Measurements from ENCODE around the gene GARNL3.

The GARNL3 gene

GRCh38 chr9:127279717-127280285 is 15.2 kb downstream of the GARNL3 start:
- no peak for DNase-seq

GRCh38 chr9:127280880-127281660 is 16.5 kb downstream of the GARNL3 start:
- DNase-seq = no peak

GRCh38 chr9:127281891-127282290 is 17.3 kb downstream of the GARNL3 start:
- no peak for DNase-seq

- no peak for DNase-seq
These were observed 18.0 kb downstream of the GARNL3 start for GRCh38 chr9:127282611-127283010.

GRCh38 chr9:127283135-127283534 is 18.6 kb downstream of the GARNL3 start:
- DNase-seq = no peak

- no peak for DNase-seq
These were observed 19.4 kb downstream of the GARNL3 start for GRCh38 chr9:127283917-127284497.

- DNase-seq = no peak
These were observed 21.4 kb downstream of the GARNL3 start for GRCh38 chr9:127285965-127286364.

GRCh38 chr9:127290561-127291065 is 26.0 kb downstream of the GARNL3 start:
- peak in 1 of 2 experiments; percentile 59 for DNase-seq

GRCh38 chr9:127291246-127291778 is 26.7 kb downstream of the GARNL3 start:
- no peak for DNase-seq

GRCh38 chr9:127292415-127292814 is 27.8 kb downstream of the GARNL3 start:
- no peak for DNase-seq

GRCh38 chr9:127293328-127293727 is 28.8 kb downstream of the GARNL3 start:
- DNase-seq = no peak

- no peak for DNase-seq
These were observed 29.2 kb downstream of the GARNL3 start for GRCh38 chr9:127293767-127294166.

- DNase-seq = no peak
These were observed 30.4 kb downstream of the GARNL3 start for GRCh38 chr9:127295005-127295404.

- DNase-seq = no peak
These were observed 36.4 kb downstream of the GARNL3 start for GRCh38 chr9:127300886-127301447.

- DNase-seq = no peak
These were observed 39.3 kb downstream of the GARNL3 start for GRCh38 chr9:127303830-127304229.

GRCh38 chr9:127305206-127305837 is 40.7 kb downstream of the GARNL3 start:
- DNase-seq = no peak

- DNase-seq = no peak
These were observed 41.3 kb downstream of the GARNL3 start for GRCh38 chr9:127305838-127306226.

GRCh38 chr9:127307802-127308201 is 43.2 kb downstream of the GARNL3 start:
- no peak for DNase-seq

- no peak for DNase-seq
These were observed 44.3 kb downstream of the GARNL3 start for GRCh38 chr9:127308652-127309434.

GRCh38 chr9:127309715-127310114 is 45.1 kb downstream of the GARNL3 start:
- no peak for DNase-seq

GRCh38 chr9:127311239-127311741 is 46.7 kb downstream of the GARNL3 start:
- DNase-seq = peak in 1 of 2 experiments; percentile 50

- DNase-seq = no peak
These were observed 48.5 kb downstream of the GARNL3 start for GRCh38 chr9:127313042-127313560.

All from NCI-H446 (cell line).